GM11168 (cell line): Measurements from ENCODE around the gene B4GALNT2.
"Not testable (repeated sequence)": the region's sequence is repeated elsewhere in the genome, so short reads cannot be mapped to it uniquely, and the experiment has no call there.

ENCODE experiments used
- in situ Hi-C: fragments of 300-500 bp; cut with MboI; formaldehyde crosslinking; loops from one replicate; pipeline ENCODE4 v1.12.0; 2022; ENCODE audit warnings: low sequenced_read_pairs; ENCODE audit not compliant: unreplicated experiment

Gene B4GALNT2

GRCh38 chr17:49132699-49133364 lies at the start of gene B4GALNT2:
B4GALNT2 (plus strand) TSS chr17:49132769; CDS start chr17:49132793, 24 bp downstream.
- in situ Hi-C loops: no loop called here

DNA sequence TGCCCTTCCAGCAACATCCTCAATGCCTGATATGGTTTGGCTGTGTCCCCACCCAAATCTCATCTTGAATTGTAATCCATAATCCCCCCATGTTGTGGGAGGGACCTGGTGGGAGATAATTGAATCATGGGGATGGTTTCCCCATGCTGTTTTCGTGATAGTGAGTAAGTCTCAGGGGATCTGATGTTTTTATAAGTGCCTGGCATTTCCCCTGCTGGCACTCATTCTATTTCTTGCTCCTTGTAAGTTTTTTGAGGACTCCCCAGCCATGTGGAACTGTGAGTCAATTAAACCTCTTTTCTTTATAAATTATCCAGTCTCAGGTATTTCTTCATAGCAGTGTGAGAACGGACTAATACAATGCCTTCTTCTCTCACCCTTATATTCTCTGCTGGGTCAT lies 47.5 kb upstream of the B4GALNT2 start:
- in situ Hi-C loops: not testable (repeated sequence)

DNA sequence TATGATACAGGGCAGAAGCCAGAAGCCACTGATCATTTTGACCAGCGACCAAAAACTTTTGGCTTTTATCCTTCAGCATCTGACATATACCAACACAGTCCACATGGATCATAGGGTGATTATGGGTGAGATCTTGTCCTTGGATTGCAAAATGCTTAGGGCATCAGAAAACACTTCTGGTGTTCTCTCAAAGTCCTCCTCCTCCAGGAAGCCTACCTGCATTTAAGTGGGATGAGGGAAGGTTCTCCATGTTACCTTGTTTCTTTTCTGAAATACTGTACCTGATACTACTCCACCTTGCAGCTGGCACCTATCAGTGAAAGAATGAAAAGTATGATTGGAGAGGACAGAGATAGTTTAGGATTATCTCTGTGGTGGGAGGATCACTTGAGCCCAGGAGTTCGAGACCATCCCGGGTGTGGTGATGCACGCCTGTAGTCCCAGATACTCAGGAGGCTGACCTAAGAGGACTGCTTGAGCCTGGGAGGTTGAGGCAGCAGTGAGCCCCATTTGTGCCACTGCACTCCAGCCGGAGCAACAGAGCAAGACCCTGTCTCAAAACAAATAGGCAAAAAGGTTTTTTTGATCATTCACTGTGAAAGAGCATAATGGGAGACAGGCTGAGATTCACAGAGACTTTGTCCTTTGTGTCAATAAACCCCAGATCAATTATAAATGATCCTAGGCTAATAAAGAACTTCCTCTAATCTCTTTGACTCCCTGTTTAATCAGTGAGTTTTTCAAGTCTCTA lies 46.8 kb upstream of the B4GALNT2 start:
- in situ Hi-C loops: no loop called here

- in situ Hi-C loops: no loop called here
These were observed 46.3 kb upstream of the B4GALNT2 start for GRCh38 chr17:49086316-49086605.

DNA sequence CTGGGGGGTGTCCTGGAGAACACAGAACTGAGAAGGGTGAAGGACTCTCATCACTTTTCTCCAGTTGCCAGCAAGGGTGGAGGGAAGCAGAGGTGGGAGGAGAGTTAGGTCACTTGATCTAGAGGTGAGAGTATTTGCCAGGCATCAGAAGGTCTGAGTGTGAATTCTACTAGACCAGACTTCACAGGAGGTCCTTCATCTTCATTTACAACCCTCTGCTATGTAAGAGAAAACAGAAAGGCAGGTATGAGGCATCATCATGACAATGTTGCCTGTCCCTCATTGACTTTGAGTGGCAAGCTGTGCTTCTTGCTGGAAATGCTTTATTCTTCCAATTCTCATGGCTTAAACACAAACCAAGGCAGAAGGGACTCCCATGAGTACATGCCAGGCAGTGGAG lies 45.9 kb upstream of the B4GALNT2 start:
- in situ Hi-C loops: no loop called here

- in situ Hi-C loops: no loop called here
These were observed 43.5 kb upstream of the B4GALNT2 start for GRCh38 chr17:49089094-49089493.

DNA sequence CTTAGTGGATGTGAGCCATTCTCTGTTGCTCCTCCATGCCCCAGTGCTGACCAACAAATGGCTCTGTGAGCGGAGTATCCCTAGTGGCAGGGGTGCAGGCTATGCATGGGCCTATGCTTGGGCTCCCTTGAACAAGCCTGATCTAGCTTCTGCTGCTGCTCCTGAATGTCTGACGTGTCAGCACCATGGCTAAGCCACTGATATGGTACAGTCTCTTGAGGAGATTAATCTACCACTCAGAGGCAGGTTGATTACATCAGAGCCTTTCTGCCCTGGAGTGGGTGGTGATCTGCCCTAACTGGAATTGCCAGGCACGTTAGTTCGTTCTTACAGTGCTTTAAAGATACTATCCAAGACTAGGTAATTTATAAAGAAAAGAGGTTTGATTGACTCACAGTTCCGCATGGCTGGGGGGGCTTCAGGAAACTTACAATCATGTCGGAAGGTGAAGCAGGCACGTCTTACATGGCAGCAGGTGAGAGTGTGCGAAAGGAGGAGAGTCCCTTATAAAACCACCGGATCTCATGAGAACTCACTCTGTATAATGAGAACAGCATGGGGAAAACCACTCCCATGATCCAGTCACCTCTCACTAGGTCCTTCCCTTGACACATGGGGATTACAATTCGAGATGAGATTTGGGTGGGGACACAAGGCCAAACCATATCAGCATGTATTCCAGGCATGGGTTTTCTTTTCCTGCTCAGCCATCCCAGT lies 41.5 kb upstream of the B4GALNT2 start:
- in situ Hi-C loops: no loop called here

GRCh38 chr17:49093131-49093530 lies 39.4 kb upstream of the B4GALNT2 start:
- in situ Hi-C loops: no loop called here

DNA sequence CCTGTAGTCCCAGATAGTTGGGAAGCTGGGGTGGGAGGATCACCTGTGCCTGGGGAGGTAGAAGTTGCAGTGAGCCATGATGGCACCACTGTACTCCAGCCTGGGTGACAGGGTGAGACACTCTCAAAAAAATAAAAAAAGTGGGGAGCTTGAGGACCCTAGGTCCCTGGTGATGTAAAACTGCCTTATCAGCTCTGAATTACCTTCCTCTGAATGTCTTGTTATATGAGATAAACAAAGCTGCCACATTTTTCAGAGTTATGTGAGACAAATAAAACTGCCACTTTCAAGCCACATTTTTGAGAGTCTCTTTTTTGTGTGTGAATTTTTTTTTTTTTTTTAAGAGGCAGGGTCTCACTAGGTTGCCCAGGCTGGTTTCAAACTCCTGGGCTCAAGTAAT lies 32.0 kb upstream of the B4GALNT2 start:
- in situ Hi-C loops: no loop called here

DNA sequence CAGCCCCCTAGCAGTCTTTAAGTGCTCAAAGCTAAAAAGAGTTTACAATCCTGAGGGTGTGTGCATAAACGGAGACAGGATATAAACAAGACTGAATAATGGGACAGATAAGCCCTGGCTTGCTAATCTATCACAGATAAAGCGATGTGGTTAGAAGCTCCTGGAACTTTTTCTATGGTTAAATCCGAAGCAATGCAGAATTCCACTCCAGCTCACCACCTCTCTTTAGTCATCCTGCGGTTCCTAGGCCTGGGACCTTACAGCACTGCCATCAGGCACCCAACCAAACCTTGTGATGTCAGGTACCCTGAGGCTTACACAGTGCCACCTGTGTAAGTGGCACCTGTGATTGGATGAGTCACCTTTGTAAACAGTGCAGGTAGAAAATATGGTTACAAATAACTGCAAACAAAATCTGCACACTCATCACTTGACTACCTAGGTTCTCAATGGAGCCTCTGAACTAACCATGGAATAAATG lies 31.5 kb upstream of the B4GALNT2 start:
- in situ Hi-C loops: no loop called here

DNA sequence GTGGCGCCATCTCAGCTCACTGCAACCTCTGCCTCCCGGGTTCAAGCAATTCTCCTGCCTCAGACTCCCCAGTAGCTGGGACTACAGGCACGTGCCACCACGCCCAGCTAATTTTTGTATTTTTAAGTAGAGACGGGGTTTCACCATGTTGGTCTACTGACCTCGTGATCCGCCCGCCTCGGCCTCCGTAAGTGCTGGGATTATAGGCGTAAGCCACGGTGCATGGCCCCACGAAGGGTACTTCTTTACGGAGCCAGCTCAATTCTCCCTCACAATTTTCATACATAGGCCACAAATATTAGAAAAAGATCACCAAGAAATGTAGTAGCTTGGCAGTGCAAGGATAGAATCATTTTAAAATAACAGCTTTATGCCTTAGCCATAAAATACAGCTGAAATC lies 29.2 kb upstream of the B4GALNT2 start:
- in situ Hi-C loops: not testable (repeated sequence)

DNA sequence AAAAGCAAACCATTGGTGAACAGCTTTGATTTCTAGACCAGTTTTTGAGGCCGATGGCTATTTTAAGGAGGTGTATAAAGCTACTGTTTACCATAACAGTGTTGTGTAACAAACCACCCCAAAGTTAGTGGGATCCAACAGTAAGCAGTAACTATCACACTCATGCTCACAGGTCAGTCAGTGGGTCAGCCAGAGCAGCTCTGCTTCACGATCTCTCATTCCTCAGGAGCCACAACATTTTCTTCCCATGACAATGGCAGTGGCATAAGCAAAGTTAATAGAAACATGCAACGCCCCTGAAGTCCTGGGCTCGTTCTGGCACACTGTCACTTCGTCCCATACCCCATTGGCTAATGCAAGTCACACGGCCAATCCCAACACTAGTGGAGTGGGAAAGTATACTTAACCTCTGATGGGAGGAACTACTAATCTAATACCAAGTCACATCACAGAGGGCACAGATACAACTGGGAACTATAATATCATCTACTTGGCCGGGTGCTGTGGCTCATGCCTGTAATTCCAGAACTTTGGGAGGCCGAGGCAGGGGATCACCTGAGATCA lies 28.0 kb upstream of the B4GALNT2 start:
- in situ Hi-C loops: no loop called here

DNA sequence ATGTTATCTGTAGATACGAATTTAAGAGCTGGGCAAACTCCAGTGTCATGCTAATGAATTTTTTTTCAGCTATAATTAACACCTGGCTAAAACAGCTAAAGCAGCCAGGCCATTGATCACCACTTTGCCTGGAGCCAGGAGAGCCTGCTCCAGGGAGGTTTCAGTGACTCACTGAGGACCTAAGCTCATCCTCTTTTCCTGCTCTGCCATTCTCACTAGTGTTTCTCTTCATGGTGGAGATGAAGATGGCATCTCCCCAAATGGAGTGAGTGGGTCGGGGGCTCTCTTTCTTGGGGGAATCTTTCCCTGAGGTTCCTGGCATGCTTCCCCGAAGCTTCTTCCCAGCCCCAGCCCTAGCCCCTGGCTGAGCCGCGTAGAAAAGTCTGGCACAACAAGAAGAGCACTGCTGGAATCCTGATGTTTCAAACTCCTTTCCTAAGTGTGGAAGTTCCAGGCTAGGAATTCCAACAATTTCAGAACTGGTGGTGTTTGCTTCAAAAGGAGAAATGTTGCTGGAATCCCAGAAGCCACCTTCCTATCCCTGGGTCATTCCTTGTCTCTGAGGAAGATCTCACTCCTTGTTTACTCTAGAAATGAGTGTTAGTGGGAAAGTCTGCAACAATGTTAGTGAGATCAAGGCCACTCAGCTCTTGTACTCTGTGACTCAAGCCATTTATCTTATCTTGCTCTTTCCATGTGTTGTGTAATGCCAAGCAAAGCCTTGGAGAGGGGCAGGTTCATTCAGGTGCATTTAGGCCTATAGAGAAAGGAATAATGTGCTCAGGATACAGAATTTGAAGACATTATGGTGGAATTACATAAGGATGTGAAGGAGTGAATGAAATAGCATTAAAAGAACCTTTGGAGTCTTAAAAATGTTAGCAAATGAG lies 26.0 kb upstream of the B4GALNT2 start:
- in situ Hi-C loops: no loop called here

GRCh38 chr17:49107211-49107557 lies 25.4 kb upstream of the B4GALNT2 start:
- in situ Hi-C loops: no loop called here

DNA sequence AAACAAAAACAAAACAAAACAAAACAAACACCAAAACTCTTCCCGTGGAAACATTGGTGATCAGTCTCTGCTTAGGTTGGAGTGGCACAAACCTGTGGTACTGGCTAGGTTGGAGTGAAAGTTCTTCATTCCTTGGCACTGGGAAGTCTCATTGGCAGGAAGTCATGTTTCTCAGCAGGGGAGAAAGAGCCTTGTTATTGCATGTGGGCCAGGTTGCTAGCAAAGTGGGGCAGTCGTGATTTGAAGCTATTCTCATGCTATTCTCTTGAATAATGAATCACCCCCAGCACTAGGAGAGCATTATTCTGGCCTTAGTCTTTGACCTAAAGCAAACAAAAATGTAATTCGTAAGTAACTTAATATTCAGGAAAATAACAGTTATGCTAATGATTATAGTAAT lies 24.3 kb upstream of the B4GALNT2 start:
- in situ Hi-C loops: no loop called here

DNA sequence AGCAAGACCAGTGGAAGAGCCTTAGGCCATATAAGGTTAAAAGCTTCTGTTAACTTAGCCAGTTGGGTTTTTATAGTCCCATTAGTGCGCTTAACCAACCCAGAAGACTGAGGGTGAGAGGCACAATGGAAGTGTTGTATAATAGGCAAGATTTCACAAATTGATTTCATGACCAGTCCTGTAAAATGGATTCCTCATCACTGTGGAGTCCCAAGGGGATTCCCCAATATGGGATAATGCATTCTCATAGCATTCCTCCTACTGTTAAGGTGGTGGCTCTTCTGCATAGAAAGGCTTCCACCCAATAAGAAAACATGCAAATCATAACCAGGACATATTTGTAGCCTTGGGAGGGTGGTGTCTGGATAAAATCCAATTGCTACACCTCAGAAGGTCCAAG lies 22.1 kb upstream of the B4GALNT2 start:
- in situ Hi-C loops: no loop called here

GRCh38 chr17:49111934-49112333 lies 20.6 kb upstream of the B4GALNT2 start:
- in situ Hi-C loops: no loop called here

GRCh38 chr17:49112936-49113335 lies 19.6 kb upstream of the B4GALNT2 start:
- in situ Hi-C loops: no loop called here

GRCh38 chr17:49114703-49115102 lies 17.9 kb upstream of the B4GALNT2 start:
- in situ Hi-C loops: no loop called here

DNA sequence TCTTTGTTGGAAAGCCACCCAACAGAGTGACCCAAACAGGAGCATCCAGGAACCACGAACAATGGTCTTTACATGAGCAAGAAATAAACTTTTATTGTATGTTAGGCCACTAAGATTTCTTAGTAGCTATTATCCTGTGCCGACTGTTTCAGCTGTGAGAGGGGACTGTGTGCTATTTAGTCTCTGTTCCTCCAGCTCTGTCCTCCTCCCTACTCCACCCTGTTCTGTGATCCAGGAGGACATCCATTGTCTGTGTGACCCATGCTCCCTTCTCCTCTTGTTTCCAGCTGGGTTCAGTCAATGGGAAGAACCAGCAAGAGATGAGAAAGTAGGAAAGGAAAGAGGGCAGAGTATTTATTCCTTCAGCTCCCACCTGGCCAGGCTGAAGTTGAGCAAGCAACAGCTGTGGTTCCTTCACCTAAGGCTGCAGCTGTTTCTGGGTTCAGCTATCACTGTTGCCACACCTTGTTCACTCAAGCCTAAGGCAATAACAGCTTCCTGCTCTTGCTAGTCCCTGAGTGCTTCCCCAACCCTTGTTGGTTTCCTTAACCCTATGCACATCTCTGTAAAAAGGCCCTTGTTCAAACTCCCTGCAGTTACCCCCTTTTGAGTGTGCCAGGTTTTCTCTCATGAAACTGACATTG lies 14.9 kb upstream of the B4GALNT2 start:
- in situ Hi-C loops: no loop called here
